HG03097 (cell line): ENCODE data around the gene CD6.

ENCODE experiments used
- ATAC-seq: cut with Tn5 transposase; IDR thresholded peaks from one replicate; pipeline ENCODE4 v1.9.1; 2021; ENCODE audit not compliant: unreplicated experiment, low FRiP score

Gene CD6, protein sequence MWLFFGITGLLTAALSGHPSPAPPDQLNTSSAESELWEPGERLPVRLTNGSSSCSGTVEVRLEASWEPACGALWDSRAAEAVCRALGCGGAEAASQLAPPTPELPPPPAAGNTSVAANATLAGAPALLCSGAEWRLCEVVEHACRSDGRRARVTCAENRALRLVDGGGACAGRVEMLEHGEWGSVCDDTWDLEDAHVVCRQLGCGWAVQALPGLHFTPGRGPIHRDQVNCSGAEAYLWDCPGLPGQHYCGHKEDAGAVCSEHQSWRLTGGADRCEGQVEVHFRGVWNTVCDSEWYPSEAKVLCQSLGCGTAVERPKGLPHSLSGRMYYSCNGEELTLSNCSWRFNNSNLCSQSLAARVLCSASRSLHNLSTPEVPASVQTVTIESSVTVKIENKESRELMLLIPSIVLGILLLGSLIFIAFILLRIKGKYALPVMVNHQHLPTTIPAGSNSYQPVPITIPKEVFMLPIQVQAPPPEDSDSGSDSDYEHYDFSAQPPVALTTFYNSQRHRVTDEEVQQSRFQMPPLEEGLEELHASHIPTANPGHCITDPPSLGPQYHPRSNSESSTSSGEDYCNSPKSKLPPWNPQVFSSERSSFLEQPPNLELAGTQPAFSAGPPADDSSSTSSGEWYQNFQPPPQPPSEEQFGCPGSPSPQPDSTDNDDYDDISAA

DNA sequence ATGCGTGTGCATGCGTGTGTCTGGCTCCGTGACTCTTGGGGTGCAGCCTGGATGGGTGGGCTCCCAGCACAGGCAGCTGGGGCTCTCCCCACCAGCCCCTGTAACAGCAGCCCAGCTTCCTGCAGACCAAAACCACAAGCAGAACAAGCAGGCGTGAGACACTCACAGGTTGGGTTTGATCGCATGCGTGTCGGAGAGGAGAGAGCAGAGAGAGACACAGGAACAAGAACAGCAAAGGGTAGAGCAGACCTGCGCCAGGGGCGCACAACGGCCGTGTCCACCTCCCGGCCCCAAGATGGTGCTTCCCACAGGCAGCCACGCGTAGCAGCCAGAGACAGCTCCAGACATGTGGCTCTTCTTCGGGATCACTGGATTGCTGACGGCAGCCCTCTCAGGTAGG, at the start of gene CD6:
TSS of gene CD6 (plus strand) at position 161 of the 400 bp plus-strand sequence. CDS start at position 347, 186 bp downstream.
- no peak for ATAC-seq

DNA sequence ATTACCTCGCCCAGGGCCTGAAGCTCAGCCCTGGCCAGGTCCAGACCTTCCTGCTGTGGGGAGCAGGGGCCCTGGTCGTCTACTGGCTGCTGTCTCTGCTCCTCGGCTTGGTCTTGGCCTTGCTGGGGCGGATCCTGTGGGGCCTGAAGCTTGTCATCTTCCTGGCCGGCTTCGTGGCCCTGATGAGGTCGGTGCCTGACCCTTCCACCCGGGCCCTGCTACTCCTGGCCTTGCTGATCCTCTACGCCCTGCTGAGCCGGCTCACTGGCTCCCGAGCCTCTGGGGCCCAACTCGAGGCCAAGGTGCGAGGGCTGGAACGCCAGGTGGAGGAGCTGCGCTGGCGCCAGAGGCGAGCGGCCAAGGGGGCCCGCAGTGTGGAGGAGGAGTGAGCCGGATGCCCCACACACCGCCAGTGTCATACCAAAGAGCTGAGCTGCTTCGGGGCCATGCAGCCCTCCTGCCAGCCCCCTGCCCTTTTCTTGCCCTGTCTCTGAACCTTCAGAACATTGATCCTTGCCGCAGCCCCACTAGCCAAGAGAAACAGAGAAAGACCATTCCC, 49.6 kb upstream of the CD6 start:
- no peak for ATAC-seq

GRCh38 chr11:60922906-60923305, 48.6 kb upstream of the CD6 start:
- ATAC-seq, result no peak

- ATAC-seq, result no peak
These were observed 48.2 kb upstream of the CD6 start for GRCh38 chr11:60923326-60923725.

- no peak for ATAC-seq
These were observed 47.7 kb upstream of the CD6 start for GRCh38 chr11:60923800-60924109.

- no peak for ATAC-seq
These were observed 47.2 kb upstream of the CD6 start, which contains the start of gene TMEM132A for GRCh38 chr11:60924110-60924905. TSS of gene TMEM132A (plus strand) at chr11:60924460. CDS start at chr11:60924634, 174 bp downstream.

DNA sequence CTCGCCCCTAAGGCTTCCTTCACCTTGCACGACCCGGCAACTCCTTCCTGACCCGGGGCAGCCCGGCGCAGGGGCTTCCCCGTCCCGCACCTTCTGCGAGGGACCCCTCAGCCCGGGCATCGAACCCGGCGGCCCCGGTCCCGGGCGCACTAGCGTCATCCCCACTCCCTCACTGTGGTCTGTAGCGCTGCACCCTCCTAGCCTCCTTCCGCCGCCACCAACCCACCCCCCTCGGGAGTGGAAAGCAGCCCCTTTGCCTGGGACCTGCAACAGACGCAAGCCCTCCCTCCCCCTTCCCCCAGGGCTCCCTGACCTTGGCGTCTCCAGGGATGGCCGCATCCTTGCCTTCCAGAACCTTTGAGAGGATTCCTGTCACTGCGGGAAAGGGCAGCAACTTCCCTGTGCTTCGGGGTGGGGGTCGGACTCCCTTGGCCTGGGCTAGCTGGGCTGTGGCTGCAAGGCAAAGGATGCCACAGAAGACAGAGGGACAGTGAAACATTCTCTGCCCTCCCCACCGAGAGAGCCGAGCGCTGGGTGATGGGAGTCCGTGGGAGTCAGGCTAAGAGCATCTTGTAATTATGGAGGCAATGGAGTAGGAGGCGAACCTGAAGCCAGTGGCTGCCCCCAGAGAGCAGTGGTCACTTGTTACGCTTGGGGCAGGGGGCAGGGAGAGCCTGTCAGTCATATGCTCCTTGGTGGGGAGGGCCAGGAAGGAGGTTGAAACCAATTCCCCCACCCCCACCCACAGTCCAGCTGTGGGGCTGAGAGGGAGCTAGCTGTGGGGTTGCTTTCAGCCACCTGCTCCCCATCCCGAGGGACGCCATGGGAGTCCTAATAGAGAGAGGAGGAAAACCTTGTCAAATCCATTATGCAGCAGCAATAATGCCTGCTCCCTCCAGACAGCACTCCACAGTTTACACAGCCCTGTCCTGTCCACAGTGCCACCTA, 46.3 kb upstream of the CD6 start:
- ATAC-seq, result no peak

DNA sequence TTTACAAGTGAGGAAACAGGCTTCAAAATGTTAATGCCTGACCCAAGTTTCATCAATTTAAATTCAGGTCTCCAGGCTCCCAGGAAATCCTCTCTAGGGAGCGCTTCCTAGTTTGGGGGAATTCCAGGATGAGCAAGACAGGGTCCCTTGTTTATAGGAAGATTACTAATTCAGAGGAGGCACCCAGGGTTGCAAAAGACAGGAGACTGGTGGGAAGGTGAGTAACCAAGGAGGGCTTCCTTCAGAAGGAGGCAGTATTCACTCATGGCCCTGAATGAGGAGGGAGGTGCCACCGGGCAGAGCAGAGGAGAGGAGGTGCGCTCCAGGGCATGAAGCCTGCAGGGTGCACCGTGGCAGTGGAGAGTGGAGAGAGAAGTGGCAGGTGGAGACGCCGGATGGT, 45.6 kb upstream of the CD6 start:
- no peak for ATAC-seq

GRCh38 chr11:60926500-60926899, 45.0 kb upstream of the CD6 start:
- no peak for ATAC-seq

- ATAC-seq, result no peak
These were observed 44.4 kb upstream of the CD6 start for GRCh38 chr11:60927061-60927592.

- no peak for ATAC-seq
These were observed 43.9 kb upstream of the CD6 start for GRCh38 chr11:60927600-60927999.

- ATAC-seq, result no peak
These were observed 42.9 kb upstream of the CD6 start for GRCh38 chr11:60928563-60929001.

GRCh38 chr11:60929764-60930163, 41.7 kb upstream of the CD6 start:
- ATAC-seq, result no peak

GRCh38 chr11:60930394-60930793, 41.1 kb upstream of the CD6 start:
- ATAC-seq, result no peak

DNA sequence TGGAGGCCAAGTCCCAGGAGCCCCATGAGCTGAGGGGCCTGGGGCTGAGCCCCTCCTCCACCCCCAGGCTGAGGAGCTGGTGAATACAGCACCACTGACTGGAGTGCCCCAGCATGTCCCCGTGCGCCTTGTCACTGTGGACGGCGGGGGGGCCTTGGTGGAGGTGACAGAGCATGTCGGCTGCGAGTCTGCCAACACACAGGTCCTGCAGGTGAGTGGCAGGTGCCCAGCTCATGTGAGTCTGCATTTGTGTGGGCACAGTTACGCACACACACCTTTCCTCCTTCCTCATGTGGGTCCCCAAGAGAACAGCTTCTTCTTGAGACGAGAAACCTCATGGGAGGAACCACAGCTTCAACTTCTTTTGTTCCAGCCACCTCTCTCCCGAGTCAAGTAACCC, 39.6 kb upstream of the CD6 start:
- no peak for ATAC-seq

GRCh38 chr11:60932605-60933356, 38.7 kb upstream of the CD6 start:
- no peak for ATAC-seq

GRCh38 chr11:60933416-60934123, 37.9 kb upstream of the CD6 start:
- ATAC-seq, result no peak

DNA sequence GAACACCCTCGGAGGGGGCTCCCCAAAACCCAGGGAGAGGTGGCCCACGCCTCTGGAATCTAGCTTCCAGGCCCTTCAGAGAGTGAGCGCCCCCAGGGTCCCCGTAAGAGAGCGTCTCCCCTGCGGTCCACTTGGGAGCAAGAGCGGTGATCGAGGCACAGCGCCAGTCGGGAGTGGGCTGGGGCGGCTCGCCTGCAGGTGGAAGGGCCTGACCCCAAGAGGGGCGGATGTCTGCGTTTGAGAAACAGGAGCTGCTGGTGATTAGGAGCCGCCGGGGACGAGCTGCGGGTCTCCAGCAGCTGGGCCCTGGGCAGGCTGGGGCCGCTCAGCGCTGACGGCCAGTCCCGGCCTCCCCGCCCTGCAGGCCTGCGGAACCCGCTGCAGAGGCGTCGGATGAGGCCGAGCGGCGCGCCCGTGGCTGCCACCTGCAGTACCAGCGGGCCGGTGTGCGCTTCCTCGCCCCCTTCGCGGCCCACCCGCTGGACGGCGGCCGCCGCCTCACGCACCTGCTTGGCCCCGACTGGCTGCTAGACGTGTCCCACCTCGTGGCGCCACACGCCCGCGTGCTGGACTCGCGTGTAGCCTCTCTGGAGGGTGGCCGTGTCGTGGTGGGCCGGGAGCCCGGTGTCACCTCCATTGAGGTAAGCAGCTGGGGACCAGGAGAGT, 37.2 kb upstream of the CD6 start:
- ATAC-seq, result no peak
